NCI-H526 treated with DMSO at 0.1 percent for 48 hours (cell line): Measurements from ENCODE around the gene TUFT1.
A peak's percentile ranks its signal among the peaks of the same experiment; 100 is the strongest.

Experiments used
- DNase-seq: peaks from one replicate; lab custom pipeline; 2025; lab: John Stamatoyannopoulos, UW

Gene TUFT1

GRCh38 chr1:151540021-151540981 is at the start of gene TUFT1:
Gene TUFT1, plus strand, starts transcription at chr1:151540309. Its CDS starts 58 bp downstream, at chr1:151540367.
- DNase-seq: peak; percentile 99

GRCh38 chr1:151491641-151492040 is 48.5 kb upstream of the TUFT1 start:
- DNase-seq: no peak

GRCh38 chr1:151492120-151492519 is 48.0 kb upstream of the TUFT1 start:
- DNase-seq: no peak

- no peak for DNase-seq
Measured at GRCh38 chr1:151493042-151493441, 47.1 kb upstream of the TUFT1 start.

GRCh38 chr1:151494741-151495281 is 45.3 kb upstream of the TUFT1 start:
- no peak for DNase-seq

- DNase-seq: no peak
Measured at GRCh38 chr1:151495316-151495715, 44.8 kb upstream of the TUFT1 start.

- DNase-seq: no peak
Measured at GRCh38 chr1:151499365-151499764, 40.7 kb upstream of the TUFT1 start.

- DNase-seq: no peak
Measured at GRCh38 chr1:151499930-151500329, 40.2 kb upstream of the TUFT1 start.

- DNase-seq: no peak
Measured at GRCh38 chr1:151501474-151501873, 38.6 kb upstream of the TUFT1 start.

- no peak for DNase-seq
Measured at GRCh38 chr1:151502035-151502700, 37.9 kb upstream of the TUFT1 start.

- no peak for DNase-seq
Measured at GRCh38 chr1:151502859-151503780, 37.0 kb upstream of the TUFT1 start.

- DNase-seq: no peak
Measured at GRCh38 chr1:151504252-151504651, 35.9 kb upstream of the TUFT1 start.

- DNase-seq: no peak
Measured at GRCh38 chr1:151504759-151505158, 35.4 kb upstream of the TUFT1 start.

- DNase-seq: no peak
Measured at GRCh38 chr1:151508833-151509232, 31.3 kb upstream of the TUFT1 start.

- no peak for DNase-seq
Measured at GRCh38 chr1:151509350-151510019, 30.6 kb upstream of the TUFT1 start.

- peak; percentile 96 for DNase-seq
Measured at GRCh38 chr1:151510020-151510405, 30.1 kb upstream of the TUFT1 start.

GRCh38 chr1:151510614-151510956 is 29.5 kb upstream of the TUFT1 start:
- peak; percentile 88 for DNase-seq

- DNase-seq: peak; percentile 99
Measured at GRCh38 chr1:151510957-151511635, 29.0 kb upstream of the TUFT1 start, which contains the start of gene CGN. Gene CGN, plus strand, starts transcription at chr1:151511387. Its CDS starts 7,133 bp downstream, at chr1:151518520.

- DNase-seq: peak; percentile 86
Measured at GRCh38 chr1:151511636-151512215, 28.4 kb upstream of the TUFT1 start.

- peak; percentile 58 for DNase-seq
Measured at GRCh38 chr1:151512326-151512725, 27.8 kb upstream of the TUFT1 start.
